K562 (cell line): Measurements from ENCODE around the gene SHC1. TPM values are rescaled to one million over a fixed set of nuclear protein-coding genes. Genes with fewer than 3 reads are reported as not detected.

Experiments used
- CEBPG ChIP-seq, 3 experiments: fragments of 200-800 bp in 1 of 3; sonication (Bioruptor generic) in 1 of 3; sonication (generic) in 1 of 3; formaldehyde crosslinking in 1 of 3; IDR thresholded peaks in 2 of 3; conservative IDR thresholded peaks in 1 of 3; 2 replicates each; pipeline versions ENCODE4 v1.6.1 to v1.8.0; 2016 to 2022; ENCODE audit warnings: missing compliant biosample characterization in 2 of 3, missing genetic modification characterization in 2 of 3, mild to moderate bottlenecking in 1 of 3, missing genetic modification reagents in 1 of 3
- FOXK2 ChIP-seq, 2 experiments: fragments of 450-650 bp; IDR thresholded peaks in 1 of 2; conservative IDR thresholded peaks in 1 of 2; 2 replicates each; pipeline ENCODE4 v1.6.1; 2016; ENCODE audit warnings: low read depth in 2 of 2, mild to moderate bottlenecking in 1 of 2
- MBD2 ChIP-seq: sonication (generic); IDR thresholded peaks from 2 replicates; pipeline ENCODE4 v1.6.1; 2016; ENCODE audit warnings: low read depth, borderline replicate concordance
- MTA1 ChIP-seq: fragments of 450-650 bp; IDR thresholded peaks from 2 replicates; pipeline ENCODE4 v1.6.1; 2017; ENCODE audit warnings: borderline replicate concordance
- MYNN ChIP-seq, 2 experiments: sonication (generic); formaldehyde crosslinking in 1 of 2; IDR thresholded peaks; 2 replicates each; pipeline versions ENCODE4 v1.5.0 to v1.6.1; 2016 to 2020; ENCODE audit warnings: antibody characterized with exemption in 1 of 2, missing genetic modification reagents in 1 of 2
- PHF20 ChIP-seq: fragments of 450-650 bp; IDR thresholded peaks from 2 replicates; pipeline ENCODE4 v1.6.1; 2018; ENCODE audit not compliant: partially characterized antibody
- PML ChIP-seq: IDR thresholded peaks from 2 replicates; pipeline ENCODE4 v1.6.1; 2012; ENCODE audit warnings: low read length, inconsistent platforms
- RBFOX2 ChIP-seq: fragments of 200-400 bp; formaldehyde crosslinking; IDR thresholded peaks from 2 replicates; pipeline ENCODE4 v1.6.1; 2017; ENCODE audit warnings: low read depth, mild to moderate bottlenecking, low read length, moderate library complexity
- RBM39 ChIP-seq: fragments of 200-400 bp; formaldehyde crosslinking; optimal IDR thresholded peaks from 2 replicates; pipeline ENCODE3; 2018; ENCODE audit warnings: low read depth, low read length
- RNF2 ChIP-seq: sonication (generic); IDR thresholded peaks from 2 replicates; pipeline ENCODE4 v1.6.1; 2016
- TAF1 ChIP-seq: IDR thresholded peaks from 2 replicates; pipeline ENCODE4 v1.6.1; 2011; ENCODE audit warnings: mild to moderate bottlenecking, low read length, moderate library complexity; ENCODE audit not compliant: insufficient read depth, control insufficient read depth, severe bottlenecking; ENCODE audit errors: extremely low read depth
- TEAD1 ChIP-seq, 2 experiments: fragments of 450-650 bp in 1 of 2; sonication (generic) in 1 of 2; formaldehyde crosslinking; IDR thresholded peaks; 2 replicates each; pipeline versions ENCODE4 v1.4.0 to v1.8.0; 2020 to 2022; ENCODE audit warnings: mild to moderate bottlenecking in 2 of 2, missing genetic modification reagents in 1 of 2
- ZBTB1 ChIP-seq: sonication (generic); formaldehyde crosslinking; IDR thresholded peaks from 2 replicates; pipeline ENCODE4 v1.8.1; 2023; ENCODE audit warnings: missing genetic modification reagents, low read depth, mild to moderate bottlenecking, borderline replicate concordance
- ZNF174 ChIP-seq: fragments of 250-450 bp; sonication (Bioruptor Pico); IDR thresholded peaks from 2 replicates; pipeline ENCODE4 v1.4.0; 2020; ENCODE audit warnings: mild to moderate bottlenecking
- ZNF717 ChIP-seq: fragments of 250-450 bp; sonication (Bioruptor Pico); IDR thresholded peaks from 2 replicates; pipeline ENCODE4 v1.5.0; 2021
- ZNF778 ChIP-seq: fragments of 450-650 bp; formaldehyde crosslinking; IDR thresholded peaks from 2 replicates; pipeline ENCODE4 v1.4.0; 2020; ENCODE audit warnings: mild to moderate bottlenecking, moderate library complexity
- ZNF79 ChIP-seq: fragments of 250-450 bp; sonication (Bioruptor Pico); IDR thresholded peaks from 2 replicates; pipeline ENCODE4 v1.4.0; 2020; ENCODE audit warnings: low read depth, mild to moderate bottlenecking, moderate library complexity
- polyA plus RNA-seq, 8 experiments: library from polyadenylated mRNA; depleted of rRNA in 4 of 8; stranded (reverse) in 5 of 8; unstranded in 3 of 8; fragments of >200 nt; fragmentation: Nextera tagmentation in 2 of 8; fragmentation: Illumina TruSeq in 1 of 8; extraction: Ambion mirVana in 2 of 8; extraction: Trizol in 1 of 8; gene quantifications; 2 replicates each; pipeline versions ENCODE4 v1.2.1 to v1.2.3, GENCODE V29; 2011 to 2014; ENCODE audit warnings: inconsistent platforms in 1 of 8, missing spikeins in 1 of 8
- total RNA-seq, 7 experiments: library from RNA; depleted of rRNA in 6 of 7; stranded (reverse); fragments of >200 nt in 6 of 7; fragmentation: Illumina TruSeq in 2 of 7; extraction: Trizol in 2 of 7; gene quantifications; 2 replicates each; pipeline versions ENCODE4 v1.2.1 to v1.2.3, GENCODE V29; 2011 to 2021; ENCODE audit warnings: low replicate concordance in 1 of 7
- TF ChIP-seq, protein P1 (sequence below): fragments of 250-450 bp; sonication (Bioruptor Pico); IDR thresholded peaks from 2 replicates; pipeline ENCODE4 v1.5.0; 2020; ENCODE audit warnings: mild to moderate bottlenecking
- TF ChIP-seq, protein P2 (sequence below): fragments of 450-650 bp; IDR thresholded peaks from 2 replicates; pipeline ENCODE4 v1.6.1; 2016; ENCODE audit warnings: low read depth

Gene SHC1
- total and polyA plus RNA-seq, 9 of the 15 experiments (the other 6 are each of a cell fraction or from before 2014, with no cell fraction given) = 4.1 to 113 (median 51.9) TPM

- TF ChIP-seq RBM39 (no peak), MTA1 (0 out of 2 replicates have a peak, but pooled peaks have one; percentile 13), ZNF79 (CRISPR knock-in tag) (no peak), ZNF717 (CRISPR knock-in tag) (no peak), MYNN (IDR thresholded peaks at IDR 0.05) (no peak), MYNN (CRISPR knock-in tag; IDR thresholded peaks at IDR 0.05) (no peak), ZNF174 (no peak), CEBPG (CRISPR knock-in tag; IDR thresholded peaks at IDR 0.05) (no peak), CEBPG (tag; conservative IDR thresholded peaks at IDR 0.05 in 1 of 2, IDR thresholded peaks at IDR 0.05 in 1 of 2) (no peak), FOXK2 (conservative IDR thresholded peaks at IDR 0.05 in 1 of 2, IDR thresholded peaks at IDR 0.05 in 1 of 2; ENCODE audit: low read depth in 2 of 2) (peak in 1 of 2 experiments; percentile 98), MBD2 (no peak; the same call in 1 of the 2 replicates), TAF1 (peak; percentile 50), PHF20 (peak; percentile 87), TEAD1 (CRISPR knock-in tag; IDR thresholded peaks at IDR 0.05) (peak in 1 of 2 experiments; percentile 71; a peak in 2 of 4 replicates), PML (0 out of 2 replicates have a peak, but pooled peaks have one; percentile 11), ZNF778 (no peak), RNF2 (peak; percentile 98), ZBTB1 (0 out of 2 replicates have a peak, but pooled peaks have one; percentile 63), RBFOX2 (peak; percentile 95)
- TF ChIP-seq, protein P1, sequence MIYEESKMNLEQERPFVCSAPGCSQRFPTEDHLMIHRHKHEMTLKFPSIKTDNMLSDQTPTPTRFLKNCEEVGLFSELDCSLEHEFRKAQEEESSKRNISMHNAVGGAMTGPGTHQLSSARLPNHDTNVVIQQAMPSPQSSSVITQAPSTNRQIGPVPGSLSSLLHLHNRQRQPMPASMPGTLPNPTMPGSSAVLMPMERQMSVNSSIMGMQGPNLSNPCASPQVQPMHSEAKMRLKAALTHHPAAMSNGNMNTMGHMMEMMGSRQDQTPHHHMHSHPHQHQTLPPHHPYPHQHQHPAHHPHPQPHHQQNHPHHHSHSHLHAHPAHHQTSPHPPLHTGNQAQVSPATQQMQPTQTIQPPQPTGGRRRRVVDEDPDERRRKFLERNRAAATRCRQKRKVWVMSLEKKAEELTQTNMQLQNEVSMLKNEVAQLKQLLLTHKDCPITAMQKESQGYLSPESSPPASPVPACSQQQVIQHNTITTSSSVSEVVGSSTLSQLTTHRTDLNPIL (CRISPR knock-in tag) = no peak
- TF ChIP-seq, protein P2, sequence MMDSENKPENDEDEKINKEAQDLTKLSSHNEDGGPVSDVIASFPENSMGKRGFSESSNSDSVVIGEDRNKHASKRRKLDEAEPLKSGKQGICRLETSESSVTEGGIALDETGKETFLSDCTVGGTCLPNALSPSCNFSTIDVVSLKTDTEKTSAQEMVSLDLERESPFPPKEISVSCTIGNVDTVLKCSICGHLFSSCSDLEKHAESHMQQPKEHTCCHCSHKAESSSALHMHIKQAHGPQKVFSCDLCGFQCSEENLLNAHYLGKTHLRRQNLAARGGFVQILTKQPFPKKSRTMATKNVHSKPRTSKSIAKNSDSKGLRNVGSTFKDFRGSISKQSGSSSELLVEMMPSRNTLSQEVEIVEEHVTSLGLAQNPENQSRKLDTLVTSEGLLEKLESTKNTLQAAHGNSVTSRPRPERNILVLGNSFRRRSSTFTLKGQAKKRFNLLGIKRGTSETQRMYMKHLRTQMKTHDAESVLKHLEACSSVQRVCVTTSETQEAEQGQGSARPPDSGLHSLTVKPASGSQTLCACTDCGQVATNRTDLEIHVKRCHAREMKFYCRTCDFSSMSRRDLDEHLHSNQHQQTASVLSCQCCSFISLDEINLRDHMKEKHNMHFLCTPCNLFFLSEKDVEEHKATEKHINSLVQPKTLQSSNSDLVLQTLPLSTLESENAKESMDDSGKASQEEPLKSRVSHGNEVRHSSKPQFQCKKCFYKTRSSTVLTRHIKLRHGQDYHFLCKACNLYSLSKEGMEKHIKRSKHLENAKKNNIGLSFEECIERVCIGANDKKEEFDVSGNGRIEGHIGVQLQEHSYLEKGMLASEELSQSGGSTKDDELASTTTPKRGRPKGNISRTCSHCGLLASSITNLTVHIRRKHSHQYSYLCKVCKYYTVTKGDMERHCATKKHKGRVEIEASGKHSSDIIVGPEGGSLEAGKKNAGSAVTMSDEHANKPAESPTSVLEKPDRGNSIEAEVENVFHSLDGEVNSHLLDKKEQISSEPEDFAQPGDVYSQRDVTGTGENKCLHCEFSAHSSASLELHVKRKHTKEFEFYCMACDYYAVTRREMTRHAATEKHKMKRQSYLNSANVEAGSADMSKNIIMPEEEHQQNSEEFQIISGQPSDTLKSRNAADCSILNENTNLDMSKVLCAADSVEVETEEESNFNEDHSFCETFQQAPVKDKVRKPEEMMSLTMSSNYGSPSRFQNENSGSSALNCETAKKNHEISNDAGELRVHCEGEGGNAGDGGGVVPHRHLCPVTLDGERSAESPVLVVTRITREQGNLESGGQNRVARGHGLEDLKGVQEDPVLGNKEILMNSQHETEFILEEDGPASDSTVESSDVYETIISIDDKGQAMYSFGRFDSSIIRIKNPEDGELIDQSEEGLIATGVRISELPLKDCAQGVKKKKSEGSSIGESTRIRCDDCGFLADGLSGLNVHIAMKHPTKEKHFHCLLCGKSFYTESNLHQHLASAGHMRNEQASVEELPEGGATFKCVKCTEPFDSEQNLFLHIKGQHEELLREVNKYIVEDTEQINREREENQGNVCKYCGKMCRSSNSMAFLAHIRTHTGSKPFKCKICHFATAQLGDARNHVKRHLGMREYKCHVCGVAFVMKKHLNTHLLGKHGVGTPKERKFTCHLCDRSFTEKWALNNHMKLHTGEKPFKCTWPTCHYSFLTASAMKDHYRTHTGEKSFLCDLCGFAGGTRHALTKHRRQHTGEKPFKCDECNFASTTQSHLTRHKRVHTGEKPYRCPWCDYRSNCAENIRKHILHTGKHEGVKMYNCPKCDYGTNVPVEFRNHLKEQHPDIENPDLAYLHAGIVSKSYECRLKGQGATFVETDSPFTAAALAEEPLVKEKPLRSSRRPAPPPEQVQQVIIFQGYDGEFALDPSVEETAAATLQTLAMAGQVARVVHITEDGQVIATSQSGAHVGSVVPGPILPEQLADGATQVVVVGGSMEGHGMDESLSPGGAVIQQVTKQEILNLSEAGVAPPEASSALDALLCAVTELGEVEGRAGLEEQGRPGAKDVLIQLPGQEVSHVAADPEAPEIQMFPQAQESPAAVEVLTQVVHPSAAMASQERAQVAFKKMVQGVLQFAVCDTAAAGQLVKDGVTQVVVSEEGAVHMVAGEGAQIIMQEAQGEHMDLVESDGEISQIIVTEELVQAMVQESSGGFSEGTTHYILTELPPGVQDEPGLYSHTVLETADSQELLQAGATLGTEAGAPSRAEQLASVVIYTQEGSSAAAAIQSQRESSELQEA = no peak
Observed at GRCh38 chr1:154936555-154937084, 33.9 kb downstream of the SHC1 start, which contains the start of gene PMVK (continued).
